ENCODE results near the gene TTC17. TPM values are rescaled to one million over a fixed set of nuclear protein-coding genes. Genes with fewer than 3 reads are reported as not detected.

The TTC17 gene
- total RNA-seq, 2 donors from 2014 or later, result 105 to 126 TPM

- Histone ChIP-seq H3K27me3 (replicated peaks; ENCODE audit: insufficient read depth) (peaks cover 3% of the 10 kb centered on the region), H3K4me3 (no peak overlapping the region), H3K27ac (no peak overlapping the region), H3K36me3 (no peaks in the 10 kb centered on the region), H3K9me3 (peaks cover 4% of the 10 kb centered on the region), H3K4me1 (ENCODE audit: control insufficient read depth in 1 of 2, low read depth in 2 of 2) (no peaks in the 10 kb centered on the region)
- ATAC-seq (ENCODE audit: insufficient number of reproducible peaks, low FRiP score, low read depth) (no peak), DNase-seq (ENCODE audit: low spot score) (no peak)
- TF ChIP-seq CTCF (IDR thresholded peaks at IDR 0.05), result no peak
Measured at GRCh38 chr11:43537833-43538615, 179.3 kb downstream of the TTC17 start.

- ATAC-seq (ENCODE audit: insufficient number of reproducible peaks, low FRiP score, low read depth) (no peak), DNase-seq (ENCODE audit: low spot score) (no peak)
- no peak for TF ChIP-seq CTCF (IDR thresholded peaks at IDR 0.05)
- Histone ChIP-seq H3K4me1 (ENCODE audit: control insufficient read depth in 1 of 2, low read depth in 2 of 2) (no peaks in the 10 kb centered on the region), H3K4me3 (no peak overlapping the region), H3K9me3 (peaks cover 4% of the 10 kb centered on the region), H3K36me3 (no peaks in the 10 kb centered on the region), H3K27ac (no peak overlapping the region), H3K27me3 (replicated peaks; ENCODE audit: insufficient read depth) (peaks cover 3% of the 10 kb centered on the region)
Measured at GRCh38 chr11:43541993-43542392, 183.3 kb downstream of the TTC17 start.

- Histone ChIP-seq H3K9me3 (peaks cover 4% of the 10 kb centered on the region), H3K27ac (no peak overlapping the region), H3K27me3 (replicated peaks; ENCODE audit: insufficient read depth) (peaks cover 3% of the 10 kb centered on the region), H3K4me3 (no peak overlapping the region), H3K36me3 (no peaks in the 10 kb centered on the region), H3K4me1 (ENCODE audit: control insufficient read depth in 1 of 2, low read depth in 2 of 2) (peaks cover 0 to 3% of the 10 kb centered on the region in 2 donors)
- DNase-seq (ENCODE audit: low spot score), result no peak
- ATAC-seq (ENCODE audit: insufficient number of reproducible peaks, low FRiP score, low read depth), result no peak
- no peak for TF ChIP-seq CTCF (IDR thresholded peaks at IDR 0.05)
Measured at GRCh38 chr11:43542750-43543712, 184.3 kb downstream of the TTC17 start.

Other genes starting within 250 kb of the TTC17 start
- 100 to 1,000 TPM in 1 of 2 donors, 10 to 100 TPM in 1; 48.9 to 133 TPM for gene API5, start 46.9 kb upstream of the TTC17 start, total RNA-seq